ENCODE results near the gene LCE2A.
"Not testable (repeated sequence)": the region's sequence is repeated elsewhere in the genome, so short reads cannot be mapped to it uniquely, and the experiment has no call there.

Gene LCE2A

GRCh38 chr1:152697701-152698600, at the start of gene LCE2A:
Gene LCE2A, plus strand, starts transcription at chr1:152698345. Its CDS starts 557 bp downstream, at chr1:152698902.
- DNase-seq: no peak

DNA sequence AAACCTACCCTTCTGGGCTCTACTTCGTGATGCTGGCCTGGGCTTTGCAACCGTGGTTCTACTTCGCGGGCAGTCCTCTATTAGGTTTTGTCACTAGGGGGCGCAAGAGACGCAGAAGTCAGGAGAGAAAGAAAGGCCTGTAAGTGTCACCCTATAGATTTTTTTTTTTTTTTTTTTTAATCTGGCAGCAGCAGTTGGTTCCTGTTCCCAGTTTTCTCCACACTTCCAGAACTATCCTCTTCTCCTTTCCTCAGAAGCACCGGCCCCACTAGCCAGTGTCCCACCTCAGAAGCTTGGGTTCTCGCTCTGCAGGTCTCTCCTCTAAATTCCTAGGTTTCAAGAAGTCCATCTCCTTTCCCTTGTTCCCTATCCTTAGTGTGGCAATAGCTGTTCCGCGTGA, 44.0 kb upstream of the LCE2A start:
- DNase-seq: peak; percentile 79

DNA sequence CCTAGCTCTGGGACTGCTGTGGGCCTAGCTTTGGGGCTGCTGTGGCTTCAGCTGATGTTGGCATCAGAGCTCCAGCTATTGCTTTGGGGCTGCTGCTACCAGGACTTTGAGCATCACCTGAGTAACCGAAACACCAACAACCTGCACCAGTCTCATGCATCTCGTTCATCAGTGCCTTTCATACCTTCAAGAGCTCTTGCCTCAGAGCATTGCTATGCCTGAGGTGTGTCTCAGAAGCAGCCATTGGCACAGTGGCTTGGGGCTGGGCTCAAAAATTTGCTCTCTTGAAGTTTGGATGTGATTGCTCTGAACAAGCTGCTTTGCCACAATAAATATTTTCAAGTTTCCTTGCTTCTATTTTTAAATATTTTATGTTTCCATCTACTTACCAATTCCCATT, 41.7 kb upstream of the LCE2A start:
- DNase-seq: no peak

GRCh38 chr1:152657677-152658076, 40.5 kb upstream of the LCE2A start:
- no peak for DNase-seq

- DNase-seq: no peak
Measured at GRCh38 chr1:152658649-152659048, 39.5 kb upstream of the LCE2A start.

DNA sequence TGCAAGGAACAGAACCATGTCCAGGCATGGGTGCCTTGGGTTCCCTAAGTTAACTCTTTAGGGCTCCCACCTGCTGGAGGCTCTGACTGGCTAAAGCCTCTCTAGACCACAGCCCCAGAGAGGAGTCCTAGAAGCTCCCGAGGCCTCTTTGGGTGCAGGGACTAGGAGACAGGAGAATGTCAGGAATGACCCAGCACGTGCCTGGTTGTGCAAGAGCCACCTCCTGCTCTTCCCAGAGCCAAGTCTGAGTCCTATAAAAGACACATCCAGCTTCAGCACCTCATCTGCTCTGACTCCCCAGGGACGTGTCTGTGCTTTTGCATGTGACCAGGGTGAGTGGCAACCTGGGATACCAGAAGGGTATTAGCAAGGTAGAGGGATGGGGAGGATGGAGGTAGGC, 35.0 kb upstream of the LCE2A start, which contains the start of gene LCE2D:
LCE2D (plus strand) TSS at position 283 of the 400 bp plus-strand sequence. CDS start 726 bp downstream, outside the sequence.
- DNase-seq: no peak

DNA sequence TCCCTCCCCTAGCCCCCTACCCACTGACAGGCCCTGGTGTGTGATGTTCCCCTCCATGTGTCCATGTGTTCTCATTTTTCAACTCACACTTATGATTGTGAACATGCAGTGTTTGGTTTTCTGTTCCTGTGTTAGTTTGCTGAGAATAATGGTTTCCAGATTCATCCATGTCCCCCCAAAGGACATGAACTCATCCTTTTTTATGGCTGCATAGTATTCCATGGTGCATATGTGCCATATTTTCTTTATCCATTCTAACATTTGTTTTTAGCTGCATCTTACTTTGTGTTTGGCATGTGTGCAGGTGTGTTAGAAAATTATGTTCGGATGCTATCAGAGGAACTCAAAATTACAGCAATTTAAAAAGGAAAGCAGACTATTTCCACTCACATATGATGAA, 32.0 kb upstream of the LCE2A start:
- not testable (repeated sequence) for DNase-seq

DNA sequence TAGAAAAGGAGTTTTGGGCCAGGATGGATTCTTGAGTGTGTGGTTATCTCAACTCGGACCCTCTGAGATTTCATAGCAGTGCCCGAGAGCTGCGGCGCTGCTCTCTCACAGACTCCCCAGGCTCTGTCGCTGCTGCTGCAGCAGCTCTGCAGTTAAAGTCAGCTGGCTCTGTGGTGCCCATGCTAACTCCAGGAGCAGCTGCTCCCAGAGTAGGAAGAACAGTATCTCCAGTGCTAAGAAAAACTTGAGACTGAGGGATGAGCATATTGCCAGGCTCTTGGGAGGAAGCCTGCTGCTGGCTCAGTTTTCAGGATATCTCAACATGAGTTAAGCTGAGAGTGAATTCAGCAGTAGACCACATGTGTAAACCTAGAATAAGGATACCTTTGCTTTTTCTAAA, 30.5 kb upstream of the LCE2A start:
- no peak for DNase-seq

DNA sequence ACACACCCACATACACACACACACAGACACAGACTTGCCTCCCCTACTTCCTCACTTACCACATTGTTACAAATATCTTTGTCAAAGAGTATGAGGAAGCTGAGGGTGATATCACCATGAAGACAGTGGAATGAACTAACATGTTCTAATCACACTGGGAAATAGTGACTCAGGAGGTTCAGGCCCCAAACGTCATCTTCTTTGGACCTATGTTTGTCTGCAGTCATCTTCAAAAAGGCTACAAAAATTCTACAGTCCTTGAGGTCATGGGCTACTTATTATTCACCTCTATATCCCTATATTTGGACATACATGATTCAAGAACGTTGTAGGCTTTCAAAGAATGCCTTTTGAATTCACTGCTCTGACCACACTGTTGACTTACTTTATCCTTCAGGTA, 25.1 kb upstream of the LCE2A start:
- DNase-seq: no peak

GRCh38 chr1:152674983-152675382, 23.2 kb upstream of the LCE2A start, which contains the start of gene LCE2C:
Gene LCE2C, plus strand, starts transcription at chr1:152675279. Its CDS starts 737 bp downstream, at chr1:152676016.
- not testable (repeated sequence) for DNase-seq

- no peak for DNase-seq
Measured at GRCh38 chr1:152679459-152679858, 18.7 kb upstream of the LCE2A start.

GRCh38 chr1:152681616-152682015, 16.5 kb upstream of the LCE2A start:
- no peak for DNase-seq

DNA sequence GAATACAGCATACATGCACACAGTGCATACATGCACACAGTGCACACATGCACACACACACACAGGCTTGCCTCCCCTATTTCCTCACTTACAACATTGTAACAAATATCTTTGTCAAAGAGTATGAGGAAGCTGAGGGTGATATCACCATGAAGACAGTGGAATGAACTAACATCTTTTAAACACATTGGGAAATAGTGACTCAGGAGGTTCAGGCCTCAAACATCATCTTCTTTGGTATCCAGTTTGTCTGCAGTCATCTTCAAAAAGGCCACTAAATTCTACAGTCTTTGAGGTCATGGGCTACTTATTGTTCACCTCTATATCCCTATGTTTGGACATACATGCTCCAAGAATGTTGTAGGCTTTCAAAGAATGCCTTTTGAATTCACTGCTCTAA, 14.3 kb upstream of the LCE2A start:
- no peak for DNase-seq

DNA sequence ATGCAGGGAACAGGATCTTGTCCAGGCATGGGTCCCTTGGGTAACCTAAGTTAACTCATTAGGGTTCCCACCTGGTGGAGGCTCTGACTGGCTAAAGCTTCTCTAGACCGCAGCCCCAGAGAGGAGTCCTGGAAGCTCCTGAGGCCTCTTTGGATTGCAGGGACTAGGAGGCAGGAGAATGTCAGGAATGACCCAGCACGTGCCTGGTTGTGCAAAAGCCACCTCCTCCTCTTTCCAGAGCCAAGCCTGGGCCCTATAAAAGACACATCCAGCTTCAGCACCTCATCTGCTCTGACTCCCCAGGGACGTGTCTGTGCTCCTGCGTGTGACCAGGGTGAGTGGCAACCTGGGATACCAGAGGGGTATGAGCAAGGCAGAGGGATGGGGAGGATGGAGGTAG, 12.3 kb upstream of the LCE2A start, which contains the start of gene LCE2B:
LCE2B (plus strand) TSS at position 301 of the 400 bp plus-strand sequence. CDS start 721 bp downstream, outside the sequence.
- not testable (repeated sequence) for DNase-seq

DNA sequence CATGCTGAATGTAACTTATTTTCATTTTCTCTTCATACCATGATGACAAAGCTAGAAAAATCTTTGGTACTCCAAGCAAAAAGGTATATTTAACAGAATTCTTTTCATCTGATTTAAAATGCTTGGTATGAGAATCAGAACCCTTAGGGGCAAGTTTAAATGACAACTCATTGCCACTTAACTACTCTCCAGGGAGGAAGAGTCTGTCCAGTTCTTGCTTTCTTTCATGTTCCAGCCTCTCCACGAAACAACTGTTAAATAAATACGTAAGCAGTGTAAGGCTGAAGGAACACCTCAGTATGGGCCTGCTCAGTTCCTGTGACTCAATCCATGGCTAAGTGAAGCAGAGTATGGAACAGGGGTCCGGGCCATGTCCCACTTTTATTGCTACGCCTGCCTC, 1.6 kb downstream of the LCE2A start:
- no peak for DNase-seq

DNA sequence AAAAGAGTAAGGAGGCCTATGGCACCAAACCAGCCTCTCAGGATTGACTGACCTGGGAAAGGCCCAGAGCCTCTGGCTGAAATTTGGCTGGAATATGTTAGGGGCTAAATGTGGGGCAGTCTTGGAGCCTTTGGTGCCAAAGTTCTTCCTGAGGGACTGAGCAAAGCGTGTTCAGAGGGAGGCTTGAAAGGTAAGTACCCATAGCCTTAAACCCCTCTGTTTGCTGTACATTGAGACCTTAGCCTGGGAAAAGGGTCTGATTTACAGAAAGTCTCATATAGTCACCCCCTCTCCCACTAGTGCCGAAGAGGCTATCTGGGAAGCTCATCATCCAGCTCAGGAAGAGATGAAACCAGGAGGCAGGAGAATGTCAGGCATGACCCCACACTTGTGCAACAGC, 9.7 kb downstream of the LCE2A start, which contains the start of gene LCE4A:
LCE4A (plus strand) TSS at position 301 of the 400 bp plus-strand sequence. CDS start 916 bp downstream, outside the sequence.
- no peak for DNase-seq

DNA sequence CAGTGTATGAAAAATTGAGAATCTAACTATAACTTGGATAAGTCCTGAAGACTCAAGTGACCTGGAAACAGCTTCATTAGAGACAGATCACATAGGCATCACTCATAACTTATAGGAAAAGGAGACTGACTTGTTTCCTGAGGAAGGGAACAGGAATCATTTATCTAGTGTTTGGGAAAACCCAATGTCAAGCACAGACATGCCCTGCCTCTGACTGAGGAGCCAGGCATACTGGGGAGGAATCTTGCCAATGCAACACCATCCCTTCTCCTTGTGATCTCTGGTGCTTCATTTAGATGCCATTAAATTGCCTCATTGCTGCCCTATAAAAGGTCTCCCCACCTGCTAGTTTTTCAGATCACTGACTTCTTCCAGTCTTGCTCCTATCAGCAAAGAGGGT, 20.1 kb downstream of the LCE2A start:
- no peak for DNase-seq

- DNase-seq: no peak
Measured at GRCh38 chr1:152725261-152725660, 27.1 kb downstream of the LCE2A start.

DNA sequence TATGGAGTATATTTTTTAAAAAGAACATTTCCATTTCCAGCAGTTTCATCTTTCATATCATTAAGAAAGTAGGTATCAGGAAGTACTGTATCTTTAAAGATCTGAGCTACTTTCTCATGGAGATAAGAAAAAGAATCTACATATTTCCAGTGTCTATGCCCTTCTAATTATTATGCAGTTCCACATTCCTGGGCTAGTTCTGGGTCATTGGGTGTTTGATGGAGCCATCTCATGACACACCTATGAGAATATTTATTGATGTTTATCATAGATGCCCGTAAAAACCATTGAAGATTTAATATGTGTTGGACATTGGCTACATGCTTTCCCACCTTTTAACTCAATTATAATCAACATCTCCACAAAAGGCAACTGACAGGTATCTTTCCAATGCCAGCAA, 30.8 kb downstream of the LCE2A start:
- DNase-seq: no peak

GRCh38 chr1:152735648-152736047, 37.5 kb downstream of the LCE2A start:
- DNase-seq: no peak

DNA sequence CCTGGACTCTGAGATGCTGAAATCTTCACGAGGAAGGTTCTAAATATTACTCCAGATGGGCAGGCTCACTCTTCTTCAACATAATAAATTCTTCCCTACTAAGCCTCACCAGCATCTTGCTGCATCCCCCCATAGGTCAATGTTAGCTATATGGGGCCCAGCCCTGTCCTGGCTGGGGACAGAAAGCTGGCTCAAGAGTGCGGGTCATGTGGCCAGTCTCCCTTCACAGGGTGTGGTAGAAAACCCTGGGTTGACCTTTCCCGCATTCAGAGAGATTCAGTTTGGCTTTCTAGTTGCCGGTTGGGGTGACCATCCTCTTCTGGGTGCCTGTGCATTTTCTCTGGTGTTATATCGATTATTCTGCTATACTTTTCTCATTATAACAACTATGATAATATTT, 39.9 kb downstream of the LCE2A start:
- no peak for DNase-seq

DNA sequence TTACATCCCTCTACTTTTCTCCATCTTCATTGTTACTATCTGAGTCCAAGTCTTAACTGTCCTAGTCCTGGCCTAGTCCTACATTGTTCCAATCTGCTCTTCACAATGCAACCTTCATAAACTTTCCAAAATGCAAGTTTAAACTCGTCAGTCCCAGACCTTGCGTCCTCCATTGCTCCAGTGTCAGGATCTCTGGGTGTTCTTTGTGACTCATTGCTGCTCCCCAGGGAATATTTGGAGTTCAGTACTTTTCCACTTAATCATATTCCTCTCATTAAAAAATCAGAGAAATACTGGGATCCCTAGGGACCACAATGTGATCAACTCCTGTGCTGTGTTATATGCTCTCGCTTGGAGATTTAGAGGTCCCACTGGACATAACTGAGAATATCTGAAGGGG, 41.7 kb downstream of the LCE2A start:
- no peak for DNase-seq

DNA sequence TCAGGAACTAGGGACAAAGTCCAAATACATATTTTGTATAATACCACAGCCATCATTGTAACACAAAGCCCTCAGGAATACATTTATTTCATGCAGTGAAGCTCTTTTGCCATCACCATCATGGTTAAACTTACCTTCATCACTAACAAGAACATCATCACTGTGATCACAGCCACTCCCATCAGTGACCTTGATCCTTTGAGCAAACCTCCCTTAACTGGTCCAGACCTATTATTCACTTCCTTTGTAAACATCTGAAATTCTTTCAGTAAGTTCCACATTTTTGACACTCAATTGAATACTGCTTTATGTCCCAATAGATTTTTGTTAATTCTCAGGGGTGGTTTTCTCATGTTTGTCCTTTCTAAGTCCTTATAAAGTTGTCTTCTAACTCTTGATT, 43.5 kb downstream of the LCE2A start:
- no peak for DNase-seq
